Measurements from ENCODE around the gene TTLL9.

The TTLL9 gene

GRCh38 chr20:31954500-31954899 is 84.1 kb downstream of the TTLL9 start:
- no peak for TF ChIP-seq CTCF (IDR thresholded peaks at IDR 0.05; ENCODE audit: low read length, missing control alignments)
- DNase-seq (ENCODE audit: low read depth), result no peak
- H3K4me3 ChIP-seq (replicated peaks; ENCODE audit: low read depth, low read length), result no peak overlapping the region

- no peak for TF ChIP-seq CTCF (IDR thresholded peaks at IDR 0.05; ENCODE audit: low read length, missing control alignments)
- no peak for DNase-seq (ENCODE audit: low read depth)
- no peak overlapping the region for H3K4me3 ChIP-seq (replicated peaks; ENCODE audit: low read depth, low read length)
These were observed 86.4 kb downstream of the TTLL9 start for GRCh38 chr20:31956556-31957526.

GRCh38 chr20:31962761-31963160 is 92.3 kb downstream of the TTLL9 start:
- no peak for TF ChIP-seq CTCF (IDR thresholded peaks at IDR 0.05; ENCODE audit: low read length, missing control alignments)
- no peak for DNase-seq (ENCODE audit: low read depth)
- no peak overlapping the region for H3K4me3 ChIP-seq (replicated peaks; ENCODE audit: low read depth, low read length)

GRCh38 chr20:31963889-31964288 is 93.5 kb downstream of the TTLL9 start:
- no peak overlapping the region for H3K4me3 ChIP-seq (replicated peaks; ENCODE audit: low read depth, low read length)
- DNase-seq (ENCODE audit: low read depth), result no peak
- no peak for TF ChIP-seq CTCF (IDR thresholded peaks at IDR 0.05; ENCODE audit: low read length, missing control alignments)

GRCh38 chr20:31966991-31967655 is 96.7 kb downstream of the TTLL9 start:
- no peak overlapping the region for H3K4me3 ChIP-seq (replicated peaks; ENCODE audit: low read depth, low read length)
- no peak for DNase-seq (ENCODE audit: low read depth)
- TF ChIP-seq CTCF (IDR thresholded peaks at IDR 0.05; ENCODE audit: low read length, missing control alignments), result no peak

- H3K4me3 ChIP-seq (replicated peaks; ENCODE audit: low read depth, low read length), result no peak within 1 kb of the TSS
- DNase-seq (ENCODE audit: low read depth), result no peak
These were observed 97.4 kb downstream of the TTLL9 start, which contains the start of gene XKR7 for GRCh38 chr20:31967830-31968249. TSS of gene XKR7 (plus strand) at chr20:31968151. CDS start at chr20:31968176, 25 bp downstream.

More at GRCh38 chr20:31967830-31968249, 97.4 kb downstream of the TTLL9 start, which contains the start of gene XKR7:
- TF ChIP-seq CTCF (IDR thresholded peaks at IDR 0.05; ENCODE audit: low read length, missing control alignments), result no peak
